ENCODE measurements around the gene ASTL.

The ASTL gene

GRCh38 chr2:96137321-96138178 is 752 bp downstream of the ASTL start:
- no peak overlapping the region for H3K4me3 ChIP-seq (ENCODE audit: control insufficient read depth in 1 of 7, extremely low read depth in 1 of 7, insufficient read depth in 4 of 7, low read depth in 2 of 7, low read length in 6 of 7)
- no peaks in the 10 kb centered on the region for H3K9me3 ChIP-seq (ENCODE audit: control extremely low read depth in 1 of 5, control insufficient read depth in 4 of 5, insufficient read depth in 2 of 5, low read depth in 1 of 5, low read length in 4 of 5)
- H3K36me3 ChIP-seq (ENCODE audit: control insufficient read depth in 4 of 4, insufficient read depth in 4 of 4, low read length in 3 of 4): peaks cover 0 to 8% (median 0%) of the 10 kb centered on the region in 4 experiments
- no peak overlapping the region for H3K27ac ChIP-seq (ENCODE audit: insufficient read depth in 1 of 2, low read depth in 1 of 2, low read length in 2 of 2, poor library complexity in 1 of 2, severe bottlenecking in 2 of 2)
- ChIA-PET POLR2A (no interaction called here), CTCF (interaction anchor here (1.0 to 15.8 kb wide), 26 partner anchors 9 to 139 kb away, joined by 3 to 346 read pairs (median 7); partner anchors contain the start of genes ADRA2B, CIAO1 and TMEM127)
- H3K4me1 ChIP-seq (ENCODE audit: control extremely low read depth in 1 of 4, control insufficient read depth in 4 of 4, insufficient read depth in 4 of 4, low read length in 3 of 4): peaks cover 0 to 7% (median 0%) of the 10 kb centered on the region in 4 experiments
- peaks cover 0 to 4% (median 0%) of the 10 kb centered on the region in 5 experiments for H3K27me3 ChIP-seq (replicated peaks in 2 of 5; ENCODE audit: control insufficient read depth in 4 of 5, insufficient read depth in 5 of 5, low read length in 4 of 5)
- no peak for DNase-seq
- WGBS (ENCODE audit: insufficient coverage): over 99% methylated on average over 8 of the region's 15 CpGs

- 97% methylated on average over 8 of the region's 8 CpGs for WGBS (ENCODE audit: insufficient coverage)
- POLR2A ChIA-PET: no interaction called here
These were observed 2.1 kb downstream of the ASTL start for GRCh38 chr2:96136129-96136720.

DNA sequence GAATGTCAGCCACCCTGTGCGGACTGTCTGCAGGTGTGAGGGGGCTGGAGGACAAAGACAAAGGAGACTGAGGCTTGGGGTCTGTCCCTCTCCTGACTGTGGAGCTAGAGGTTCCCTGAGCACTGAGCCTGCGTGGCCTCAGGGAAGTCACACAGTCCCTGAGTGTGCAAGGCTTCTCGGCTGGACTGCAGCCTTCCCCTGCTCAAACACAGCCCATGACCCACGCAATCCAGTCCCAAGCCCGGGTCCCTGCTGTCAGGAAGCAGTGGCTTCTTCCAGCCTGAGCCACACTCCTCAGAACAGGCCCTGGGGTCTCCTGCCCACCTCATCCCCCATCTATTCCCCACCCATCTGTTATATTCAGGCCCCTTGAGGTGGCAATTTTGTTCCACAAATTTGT is 2.7 kb downstream of the ASTL start:
- 96% methylated on average over 4 of the region's 5 CpGs for WGBS (ENCODE audit: insufficient coverage)
- CTCF ChIA-PET: interaction anchor here (1.1 to 15.8 kb wide), 2 partner anchors 27 to 37 kb away, joined by 3 to 346 read pairs; no protein-coding TSS in a partner anchor
- no peak overlapping the region for H3K27ac ChIP-seq (ENCODE audit: insufficient read depth in 1 of 2, low read depth in 1 of 2, low read length in 2 of 2, poor library complexity in 1 of 2, severe bottlenecking in 2 of 2)
- no peaks in the 10 kb centered on the region for H3K4me1 ChIP-seq (ENCODE audit: control extremely low read depth in 1 of 4, control insufficient read depth in 4 of 4, insufficient read depth in 4 of 4, low read length in 3 of 4)
- H3K4me3 ChIP-seq (ENCODE audit: control insufficient read depth in 1 of 7, extremely low read depth in 1 of 7, insufficient read depth in 4 of 7, low read depth in 2 of 7, low read length in 6 of 7): no peak overlapping the region
- H3K9me3 ChIP-seq (ENCODE audit: control extremely low read depth in 1 of 5, control insufficient read depth in 4 of 5, insufficient read depth in 2 of 5, low read depth in 1 of 5, low read length in 4 of 5): no peaks in the 10 kb centered on the region
- H3K36me3 ChIP-seq (ENCODE audit: control insufficient read depth in 4 of 4, insufficient read depth in 4 of 4, low read length in 3 of 4): no peaks in the 10 kb centered on the region
- peaks cover 0 to 4% (median 0%) of the 10 kb centered on the region in 5 experiments for H3K27me3 ChIP-seq (replicated peaks in 2 of 5; ENCODE audit: control insufficient read depth in 4 of 5, insufficient read depth in 5 of 5, low read length in 4 of 5)
- no peak for DNase-seq
- POLR2A ChIA-PET: no interaction called here

More at GRCh38 chr2:96136129-96136720, 2.1 kb downstream of the ASTL start:
- peaks cover 0 to 3% (median 0%) of the 10 kb centered on the region in 4 experiments for H3K4me1 ChIP-seq (ENCODE audit: control extremely low read depth in 1 of 4, control insufficient read depth in 4 of 4, insufficient read depth in 4 of 4, low read length in 3 of 4)
- H3K9me3 ChIP-seq (ENCODE audit: control extremely low read depth in 1 of 5, control insufficient read depth in 4 of 5, insufficient read depth in 2 of 5, low read depth in 1 of 5, low read length in 4 of 5): no peaks in the 10 kb centered on the region
- H3K27me3 ChIP-seq (replicated peaks in 2 of 5; ENCODE audit: control insufficient read depth in 4 of 5, insufficient read depth in 5 of 5, low read length in 4 of 5): peaks cover 0 to 4% (median 0%) of the 10 kb centered on the region in 5 experiments
- H3K4me3 ChIP-seq (ENCODE audit: control insufficient read depth in 1 of 7, extremely low read depth in 1 of 7, insufficient read depth in 4 of 7, low read depth in 2 of 7, low read length in 6 of 7): no peak overlapping the region
- CTCF ChIA-PET: interaction anchor here (1.1 to 15.8 kb wide), 6 partner anchors 14 to 49 kb away, joined by 4 to 346 read pairs (median 20); partner anchors contain the start of gene ADRA2B
- H3K36me3 ChIP-seq (ENCODE audit: control insufficient read depth in 4 of 4, insufficient read depth in 4 of 4, low read length in 3 of 4): no peaks in the 10 kb centered on the region
- H3K27ac ChIP-seq (ENCODE audit: insufficient read depth in 1 of 2, low read depth in 1 of 2, low read length in 2 of 2, poor library complexity in 1 of 2, severe bottlenecking in 2 of 2): no peak overlapping the region
- no peak for DNase-seq

DNA sequence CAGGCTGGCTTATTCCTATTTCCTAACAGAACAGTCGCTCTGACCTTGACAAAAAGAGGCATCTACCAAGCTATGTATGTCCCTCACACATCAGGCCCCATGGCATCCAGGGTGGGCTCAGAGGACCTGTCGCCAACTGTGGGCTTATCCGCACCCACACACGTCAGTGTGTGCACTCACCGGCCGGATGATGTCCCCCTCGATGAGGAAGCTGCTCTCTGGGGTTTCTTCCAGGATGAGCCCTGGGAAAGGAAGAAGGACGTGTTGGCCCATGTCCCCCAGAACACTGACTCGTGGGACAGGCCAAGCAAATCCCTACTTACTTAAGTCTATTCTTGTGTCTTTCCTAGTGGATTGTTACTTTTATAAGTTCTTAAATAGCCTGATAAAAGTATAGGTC is 3.1 kb downstream of the ASTL start:
- ChIA-PET CTCF (interaction anchor here (1.1 to 15.8 kb wide), 2 partner anchors 26 to 38 kb away, joined by 3 to 346 read pairs; no protein-coding TSS in a partner anchor), POLR2A (interaction anchor here (0.7 kb wide), 1 partner anchor 11 kb away, joined by 3 read pairs; no protein-coding TSS in a partner anchor)
- DNase-seq: no peak
- no peaks in the 10 kb centered on the region for H3K9me3 ChIP-seq (ENCODE audit: control extremely low read depth in 1 of 5, control insufficient read depth in 4 of 5, insufficient read depth in 2 of 5, low read depth in 1 of 5, low read length in 4 of 5)
- 95% methylated on average over 8 of the region's 9 CpGs for WGBS (ENCODE audit: insufficient coverage)
- H3K27me3 ChIP-seq (replicated peaks in 2 of 5; ENCODE audit: control insufficient read depth in 4 of 5, insufficient read depth in 5 of 5, low read length in 4 of 5): peaks cover 0 to 4% (median 0%) of the 10 kb centered on the region in 5 experiments
- H3K27ac ChIP-seq (ENCODE audit: insufficient read depth in 1 of 2, low read depth in 1 of 2, low read length in 2 of 2, poor library complexity in 1 of 2, severe bottlenecking in 2 of 2): no peak overlapping the region
- no peaks in the 10 kb centered on the region for H3K4me1 ChIP-seq (ENCODE audit: control extremely low read depth in 1 of 4, control insufficient read depth in 4 of 4, insufficient read depth in 4 of 4, low read length in 3 of 4)
- H3K36me3 ChIP-seq (ENCODE audit: control insufficient read depth in 4 of 4, insufficient read depth in 4 of 4, low read length in 3 of 4): no peaks in the 10 kb centered on the region
- no peak overlapping the region for H3K4me3 ChIP-seq (ENCODE audit: control insufficient read depth in 1 of 7, extremely low read depth in 1 of 7, insufficient read depth in 4 of 7, low read depth in 2 of 7, low read length in 6 of 7)

DNA sequence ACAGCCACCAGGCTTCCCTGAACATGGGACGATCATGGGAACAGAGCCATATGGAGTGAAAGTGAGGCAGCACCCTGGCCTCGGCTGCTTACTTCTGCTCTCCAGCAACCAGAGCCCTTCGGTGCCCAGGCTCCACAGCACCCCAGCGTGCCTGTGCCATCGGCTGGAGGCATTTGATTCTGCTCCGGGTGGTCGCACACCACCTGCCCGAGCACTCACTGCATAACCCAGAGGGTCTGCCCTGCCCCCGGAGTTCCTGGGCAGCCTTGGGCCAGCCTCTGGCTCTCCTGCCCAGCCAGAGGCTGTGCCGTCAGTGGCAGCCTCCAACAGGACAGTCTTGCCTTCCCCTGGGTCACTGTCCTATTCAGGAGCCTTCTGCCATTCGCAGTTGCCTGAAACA is 3.9 kb downstream of the ASTL start:
- POLR2A ChIA-PET: no interaction called here
- Histone ChIP-seq H3K9me3 (ENCODE audit: control extremely low read depth in 1 of 5, control insufficient read depth in 4 of 5, insufficient read depth in 2 of 5, low read depth in 1 of 5, low read length in 4 of 5) (no peaks in the 10 kb centered on the region), H3K4me3 (ENCODE audit: control insufficient read depth in 1 of 7, extremely low read depth in 1 of 7, insufficient read depth in 4 of 7, low read depth in 2 of 7, low read length in 6 of 7) (no peak overlapping the region), H3K4me1 (ENCODE audit: control extremely low read depth in 1 of 4, control insufficient read depth in 4 of 4, insufficient read depth in 4 of 4, low read length in 3 of 4) (no peaks in the 10 kb centered on the region), H3K27me3 (replicated peaks in 2 of 5; ENCODE audit: control insufficient read depth in 4 of 5, insufficient read depth in 5 of 5, low read length in 4 of 5) (peaks cover 0 to 4% (median 0%) of the 10 kb centered on the region in 5 experiments), H3K36me3 (ENCODE audit: control insufficient read depth in 4 of 4, insufficient read depth in 4 of 4, low read length in 3 of 4) (no peaks in the 10 kb centered on the region), H3K27ac (ENCODE audit: insufficient read depth in 1 of 2, low read depth in 1 of 2, low read length in 2 of 2, poor library complexity in 1 of 2, severe bottlenecking in 2 of 2) (no peak overlapping the region)
- CTCF ChIA-PET: interaction anchor here (1.1 to 15.8 kb wide), 4 partner anchors 11 to 43 kb away, joined by 3 to 346 read pairs (median 4); no protein-coding TSS in a partner anchor
- 98% methylated on average over 11 of the region's 11 CpGs for WGBS (ENCODE audit: insufficient coverage)
- DNase-seq: no peak

GRCh38 chr2:96131813-96132745 is 6.2 kb downstream of the ASTL start:
- Histone ChIP-seq H3K36me3 (ENCODE audit: control insufficient read depth in 4 of 4, insufficient read depth in 4 of 4, low read length in 3 of 4) (no peaks in the 10 kb centered on the region), H3K9me3 (ENCODE audit: control extremely low read depth in 1 of 5, control insufficient read depth in 4 of 5, insufficient read depth in 2 of 5, low read depth in 1 of 5, low read length in 4 of 5) (no peaks in the 10 kb centered on the region), H3K4me1 (ENCODE audit: control extremely low read depth in 1 of 4, control insufficient read depth in 4 of 4, insufficient read depth in 4 of 4, low read length in 3 of 4) (no peaks in the 10 kb centered on the region), H3K27me3 (replicated peaks in 2 of 5; ENCODE audit: control insufficient read depth in 4 of 5, insufficient read depth in 5 of 5, low read length in 4 of 5) (peaks cover 0 to 4% (median 0%) of the 10 kb centered on the region in 5 experiments), H3K27ac (ENCODE audit: insufficient read depth in 1 of 2, low read depth in 1 of 2, low read length in 2 of 2, poor library complexity in 1 of 2, severe bottlenecking in 2 of 2) (no peak overlapping the region), H3K4me3 (ENCODE audit: control insufficient read depth in 1 of 7, extremely low read depth in 1 of 7, insufficient read depth in 4 of 7, low read depth in 2 of 7, low read length in 6 of 7) (no peak overlapping the region)
- ChIA-PET POLR2A (no interaction called here), CTCF (interaction anchor here (1.3 to 15.8 kb wide), 3 partner anchors 10 to 41 kb away, joined by 3 to 346 read pairs (median 9); partner anchors contain the start of gene ADRA2B)
- no peak for DNase-seq
- 93% methylated on average over 20 of the region's 26 CpGs for WGBS (ENCODE audit: insufficient coverage)
